Adrenal gland (tissue), 12 donors: ENCODE results near the gene CHMP4A. TPM values are rescaled to one million over a fixed set of nuclear protein-coding genes. Genes with fewer than 3 reads are reported as not detected.

Experiments used
- DNase-seq, 7 donors: peaks; one replicate each; pipeline ENCODE4 v3.0.0-alpha.2; 2019 to 2020
- H3K27ac ChIP-seq, 5 donors: fragments of 200-600 bp; sonication (generic) in 4 of 5; 1 replicate in 3 of 5; 2 replicates in 2 of 5; pipeline versions ENCODE4 v1.5.1 to v1.8.0; 2016 to 2020; ENCODE audit warnings: mild to moderate bottlenecking in 1 of 5
- H3K27me3 ChIP-seq: fragments of 200-600 bp; 2 replicates; pipeline ENCODE4 v1.8.0; 2021
- H3K36me3 ChIP-seq, 2 donors: fragments of 200-600 bp; replicated peaks in 1 of 2; 1 replicate in 1 of 2; 2 replicates in 1 of 2; pipeline versions ENCODE4 v1.5.1 to v1.8.0; 2018 to 2022
- H3K4me1 ChIP-seq, 2 donors: fragments of 200-600 bp; replicated peaks in 1 of 2; 1 replicate in 1 of 2; 2 replicates in 1 of 2; pipeline versions ENCODE4 v1.5.1 to v1.8.0; 2018 to 2021
- H3K4me3 ChIP-seq, 4 donors: fragments of 200-600 bp; sonication (generic) in 3 of 4; one replicate each; pipeline ENCODE4 v1.5.1; 2016 to 2018
- H3K9me3 ChIP-seq, 3 donors: fragments of 200-600 bp; sonication (generic) in 1 of 3; replicated peaks in 1 of 3; 1 replicate in 2 of 3; 2 replicates in 1 of 3; pipeline versions ENCODE4 v1.5.1 to v1.8.0; 2016 to 2021
- POLR2A ChIP-seq, 2 donors: fragments of 450-650 bp; IDR thresholded peaks; one replicate each; pipeline ENCODE4 v1.6.1; 2017; ENCODE audit warnings: antibody characterized with exemption in 2 of 2, mild to moderate bottlenecking in 2 of 2, moderate library complexity in 1 of 2
- WGBS, 4 donors: extraction: QIAGEN DNeasy Blood & Tissue Kit in 2 of 4; methylation state at CpG; one replicate each; pipeline versions ENCODE4 v1.1.5 to v1.1.7; 2013 to 2017; 5-methylcytosine and 5-hydroxymethylcytosine counted together
- intact Hi-C, 2 donors: fragments of 100-400 bp; cut with DNase I; formaldehyde crosslinking; loops; one replicate each; pipeline versions ENCODE4 v1.14.1 to v1.15.0; 2022 to 2023
- polyA plus RNA-seq, 3 donors: library from polyadenylated mRNA; stranded (reverse); fragments of 200-250 nt in 2 of 3; fragments of 350-450 nt in 1 of 3; fragmentation: Illumina TruSeq in 1 of 3; extraction: RNeasy Lipid Tissue Mini Kit (QIAGEN cat#74804) in 1 of 3; gene quantifications; one replicate each; pipeline ENCODE4 v1.2.3, GENCODE V29; 2013 to 2014
- total RNA-seq, 9 donors: library from RNA; depleted of rRNA in 4 of 9; stranded (reverse); fragments of >200 nt in 4 of 9; fragments of 120-200 nt in 1 of 9; fragmentation: NEBNext Ultra II Directional in 1 of 9; extraction: Animal tissue kit (Norgen Biotek cat#: 25700) in 1 of 9; gene quantifications; one replicate each; pipeline versions ENCODE4 v1.1.0 to v1.2.4, GENCODE V29; 2013 to 2023
- TF ChIP-seq, protein P1 (sequence below), 6 experiments: fragments of 450-650 bp in 4 of 6; fragments of 200-600 bp in 2 of 6; sonication (generic) in 1 of 6; IDR thresholded peaks; 1 replicate in 5 of 6; 2 replicates in 1 of 6; pipeline versions ENCODE4 v1.5.1 to v1.8.0; 2016 to 2021; ENCODE audit warnings: antibody characterized with exemption in 6 of 6, mild to moderate bottlenecking in 2 of 6, moderate library complexity in 1 of 6
- donor health status: healthy with polysubstance abuse.
- donor health status: Bipolar disorder and iron deficiency.
- donor health status: DM: yes; HTN: yes; CAD: no.
- donor health status: DM: no; HTN: no; CAD: no.
- donor health status: DM: no; HTN: no; CAD: no.
- donor health status: DM: yes; HTN: yes; CAD: no.

CHMP4A gene
- total and polyA plus RNA-seq, 12 donors: 32.9 to 118 (median 59.0) TPM

GRCh38 chr14:24181371-24182077 is 31.8 kb downstream of the CHMP4A start:
- DNase-seq: no peak
- Histone ChIP-seq H3K27ac (peak overlapping the region in 2 of 5 donors; percentile 17 to 92), H3K9me3 (no peaks in the 10 kb centered on the region), H3K27me3 (no peaks in the 10 kb centered on the region), H3K4me3 (no peak overlapping the region), H3K4me1 (peaks cover 13 to 23% of the 10 kb centered on the region in 2 donors), H3K36me3 (peaks cover 0 to 98% of the 10 kb centered on the region in 2 donors)
- TF ChIP-seq POLR2A (IDR thresholded peaks at IDR 0.05): no peak
- 88 to 92% (median 91%) methylated on average over 9 to 19 of the region's 19 CpGs for WGBS, 4 donors
- intact Hi-C loops: no loop called here

GRCh38 chr14:24179961-24180796 is 33.1 kb downstream of the CHMP4A start:
- TF ChIP-seq, protein P1, sequence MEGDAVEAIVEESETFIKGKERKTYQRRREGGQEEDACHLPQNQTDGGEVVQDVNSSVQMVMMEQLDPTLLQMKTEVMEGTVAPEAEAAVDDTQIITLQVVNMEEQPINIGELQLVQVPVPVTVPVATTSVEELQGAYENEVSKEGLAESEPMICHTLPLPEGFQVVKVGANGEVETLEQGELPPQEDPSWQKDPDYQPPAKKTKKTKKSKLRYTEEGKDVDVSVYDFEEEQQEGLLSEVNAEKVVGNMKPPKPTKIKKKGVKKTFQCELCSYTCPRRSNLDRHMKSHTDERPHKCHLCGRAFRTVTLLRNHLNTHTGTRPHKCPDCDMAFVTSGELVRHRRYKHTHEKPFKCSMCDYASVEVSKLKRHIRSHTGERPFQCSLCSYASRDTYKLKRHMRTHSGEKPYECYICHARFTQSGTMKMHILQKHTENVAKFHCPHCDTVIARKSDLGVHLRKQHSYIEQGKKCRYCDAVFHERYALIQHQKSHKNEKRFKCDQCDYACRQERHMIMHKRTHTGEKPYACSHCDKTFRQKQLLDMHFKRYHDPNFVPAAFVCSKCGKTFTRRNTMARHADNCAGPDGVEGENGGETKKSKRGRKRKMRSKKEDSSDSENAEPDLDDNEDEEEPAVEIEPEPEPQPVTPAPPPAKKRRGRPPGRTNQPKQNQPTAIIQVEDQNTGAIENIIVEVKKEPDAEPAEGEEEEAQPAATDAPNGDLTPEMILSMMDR (IDR thresholded peaks at IDR 0.05): no peak
- peak in 1 of 2 donors; percentile 53 for TF ChIP-seq POLR2A (IDR thresholded peaks at IDR 0.05)
- intact Hi-C loops: no loop called here
- H3K36me3 ChIP-seq: peaks cover 0 to 86% of the 10 kb centered on the region in 2 donors
- H3K27ac ChIP-seq: peak overlapping the region; percentile 59 to 92 (median 89)
- WGBS, 4 donors: 44 to 54% (median 50%) methylated on average over 12 to 18 of the region's 18 CpGs
- DNase-seq: peak; percentile 57 to 81 (median 74)
- no peaks in the 10 kb centered on the region for H3K9me3 ChIP-seq
- H3K4me3 ChIP-seq: no peak overlapping the region
- H3K27me3 ChIP-seq: no peaks in the 10 kb centered on the region
- peaks cover 13 to 23% of the 10 kb centered on the region in 2 donors for H3K4me1 ChIP-seq

- Histone ChIP-seq H3K4me1 (peaks cover 13 to 23% of the 10 kb centered on the region in 2 donors), H3K27ac (peak overlapping the region; percentile 59 to 92 (median 89)), H3K27me3 (no peaks in the 10 kb centered on the region), H3K4me3 (no peak overlapping the region), H3K36me3 (peaks cover 0 to 79% of the 10 kb centered on the region in 2 donors), H3K9me3 (no peaks in the 10 kb centered on the region)
- DNase-seq: no peak
- 81 to 83% (median 83%) methylated on average over 7 to 14 of the region's 14 CpGs for WGBS, 4 donors
- intact Hi-C loops: no loop called here
- no peak for TF ChIP-seq POLR2A (IDR thresholded peaks at IDR 0.05)
- TF ChIP-seq, protein P1 (IDR thresholded peaks at IDR 0.05): no peak
Observed at GRCh38 chr14:24179294-24179960, 33.9 kb downstream of the CHMP4A start.

DNA sequence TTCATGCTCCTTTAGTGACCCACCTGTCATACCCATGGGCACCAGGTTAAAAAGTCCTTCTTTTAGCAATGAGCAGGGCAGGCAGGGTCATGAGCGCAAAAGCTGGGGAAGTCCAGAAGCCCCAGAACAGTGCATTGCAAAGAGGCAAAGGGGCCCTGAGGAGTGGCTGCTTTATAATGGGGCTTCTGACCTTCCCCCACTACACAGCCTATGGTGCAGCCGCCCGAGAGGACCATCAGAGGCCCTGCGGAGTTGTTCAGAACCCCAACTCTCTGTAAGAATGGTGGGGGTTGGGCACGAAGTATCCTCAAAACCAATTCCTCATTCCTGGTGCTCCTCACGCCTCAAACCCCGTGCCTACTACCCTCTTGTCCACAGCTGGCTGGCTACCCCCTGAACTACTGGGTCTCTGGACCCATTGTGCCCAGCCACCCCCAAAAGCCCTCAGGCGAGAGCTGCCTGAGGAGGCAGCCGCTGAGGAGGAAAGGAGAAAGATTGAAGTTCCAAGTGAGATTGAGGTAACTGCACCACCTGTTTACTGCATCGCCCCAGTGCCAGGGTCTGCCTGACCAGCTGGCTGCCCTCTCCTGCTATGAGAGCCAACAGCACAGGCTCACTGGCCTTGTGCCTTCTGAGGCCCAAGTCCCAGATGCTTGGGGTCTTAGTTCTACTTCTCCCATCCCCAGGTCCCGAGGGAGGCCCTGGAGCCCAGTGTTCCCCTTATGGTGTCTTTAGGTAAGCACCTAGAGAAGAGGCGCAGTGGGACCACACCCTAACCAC is 34.7 kb downstream of the CHMP4A start:
- WGBS, 4 donors: 80 to 97% (median 93%) methylated on average over 8 to 12 of the region's 12 CpGs
- H3K36me3 ChIP-seq: peaks cover 0 to 70% of the 10 kb centered on the region in 2 donors
- DNase-seq: no peak
- H3K27me3 ChIP-seq: no peaks in the 10 kb centered on the region
- H3K9me3 ChIP-seq: no peaks in the 10 kb centered on the region
- H3K4me1 ChIP-seq: peaks cover 13 to 23% of the 10 kb centered on the region in 2 donors
- TF ChIP-seq, protein P1 (IDR thresholded peaks at IDR 0.05): no peak
- no peak for TF ChIP-seq POLR2A (IDR thresholded peaks at IDR 0.05)
- H3K4me3 ChIP-seq: no peak overlapping the region
- H3K27ac ChIP-seq: peak overlapping the region in 3 of 5 donors; percentile 89 to 92 (median 91)
- intact Hi-C loops: no loop called here
